Measurements from ENCODE around the gene PRKX. TPM values are rescaled to one million over a fixed set of nuclear protein-coding genes. Genes with fewer than 3 reads are reported as not detected.
"Not testable (repeated sequence)": the region's sequence is repeated elsewhere in the genome, so short reads cannot be mapped to it uniquely, and the experiment has no call there.

The PRKX gene
- total RNA-seq, 1 donor from 2014 or later = 51.6 TPM

- Histone ChIP-seq H3K27ac (no peak overlapping the region), H3K27me3 (no peaks in the 10 kb centered on the region), H3K4me1 (no peaks in the 10 kb centered on the region), H3K4me3 (no peak overlapping the region), H3K9me3 (no peaks in the 10 kb centered on the region), H3K36me3 (no peaks in the 10 kb centered on the region)
- intact Hi-C loops (cut with DNase I) = no loop called here
- no peak for DNase-seq (ENCODE audit: extremely low spot score in 2 of 2)
- no peak for TF ChIP-seq POLR2AphosphoS5 (IDR thresholded peaks at IDR 0.05; ENCODE audit: insufficient read depth in 1 of 2, low read depth in 1 of 2)
- TF ChIP-seq, protein P1, sequence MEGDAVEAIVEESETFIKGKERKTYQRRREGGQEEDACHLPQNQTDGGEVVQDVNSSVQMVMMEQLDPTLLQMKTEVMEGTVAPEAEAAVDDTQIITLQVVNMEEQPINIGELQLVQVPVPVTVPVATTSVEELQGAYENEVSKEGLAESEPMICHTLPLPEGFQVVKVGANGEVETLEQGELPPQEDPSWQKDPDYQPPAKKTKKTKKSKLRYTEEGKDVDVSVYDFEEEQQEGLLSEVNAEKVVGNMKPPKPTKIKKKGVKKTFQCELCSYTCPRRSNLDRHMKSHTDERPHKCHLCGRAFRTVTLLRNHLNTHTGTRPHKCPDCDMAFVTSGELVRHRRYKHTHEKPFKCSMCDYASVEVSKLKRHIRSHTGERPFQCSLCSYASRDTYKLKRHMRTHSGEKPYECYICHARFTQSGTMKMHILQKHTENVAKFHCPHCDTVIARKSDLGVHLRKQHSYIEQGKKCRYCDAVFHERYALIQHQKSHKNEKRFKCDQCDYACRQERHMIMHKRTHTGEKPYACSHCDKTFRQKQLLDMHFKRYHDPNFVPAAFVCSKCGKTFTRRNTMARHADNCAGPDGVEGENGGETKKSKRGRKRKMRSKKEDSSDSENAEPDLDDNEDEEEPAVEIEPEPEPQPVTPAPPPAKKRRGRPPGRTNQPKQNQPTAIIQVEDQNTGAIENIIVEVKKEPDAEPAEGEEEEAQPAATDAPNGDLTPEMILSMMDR (IDR thresholded peaks at IDR 0.05) = peak; percentile 18 to 61 (median 28)
- TF ChIP-seq POLR2A (IDR thresholded peaks at IDR 0.05) = no peak
These were observed 75.1 kb downstream of the PRKX start for GRCh38 chrX:3638280-3638873.

- Histone ChIP-seq H3K27ac (no peak overlapping the region), H3K27me3 (no peaks in the 10 kb centered on the region), H3K9me3 (no peaks in the 10 kb centered on the region), H3K4me3 (no peak overlapping the region), H3K36me3 (no peaks in the 10 kb centered on the region), H3K4me1 (no peaks in the 10 kb centered on the region)
- TF ChIP-seq POLR2A (IDR thresholded peaks at IDR 0.05) (no peak), POLR2AphosphoS5 (IDR thresholded peaks at IDR 0.05; ENCODE audit: insufficient read depth in 1 of 2, low read depth in 1 of 2) (no peak)
- TF ChIP-seq, protein P1 (IDR thresholded peaks at IDR 0.05) = no peak
- intact Hi-C loops (cut with DNase I) = no loop called here
- no peak for DNase-seq (ENCODE audit: extremely low spot score in 2 of 2)
These were observed 76.6 kb downstream of the PRKX start for GRCh38 chrX:3636803-3637202.

- Histone ChIP-seq H3K4me3 (no peak overlapping the region), H3K27me3 (no peaks in the 10 kb centered on the region), H3K9me3 (no peaks in the 10 kb centered on the region), H3K4me1 (no peaks in the 10 kb centered on the region), H3K36me3 (peaks cover 0 to 8% of the 10 kb centered on the region in 2 donors), H3K27ac (no peak overlapping the region)
- peak in 1 of 2 donors; percentile 64 for DNase-seq (ENCODE audit: extremely low spot score in 2 of 2)
- intact Hi-C loops (cut with DNase I) = no loop called here
- TF ChIP-seq, protein P1 (IDR thresholded peaks at IDR 0.05) = no peak
- TF ChIP-seq POLR2A (IDR thresholded peaks at IDR 0.05) (no peak), POLR2AphosphoS5 (IDR thresholded peaks at IDR 0.05; ENCODE audit: insufficient read depth in 1 of 2, low read depth in 1 of 2) (no peak)
These were observed 82.3 kb downstream of the PRKX start for GRCh38 chrX:3631196-3631595.

- Histone ChIP-seq H3K36me3 (peaks cover 0 to 8% of the 10 kb centered on the region in 2 donors), H3K27ac (no peak overlapping the region), H3K4me3 (no peak overlapping the region), H3K9me3 (no peaks in the 10 kb centered on the region), H3K4me1 (no peaks in the 10 kb centered on the region), H3K27me3 (no peaks in the 10 kb centered on the region)
- TF ChIP-seq POLR2AphosphoS5 (IDR thresholded peaks at IDR 0.05; ENCODE audit: insufficient read depth in 1 of 2, low read depth in 1 of 2) (no peak), POLR2A (IDR thresholded peaks at IDR 0.05) (no peak)
- TF ChIP-seq, protein P1 (IDR thresholded peaks at IDR 0.05) = no peak
- DNase-seq (ENCODE audit: extremely low spot score in 2 of 2) = no peak
- intact Hi-C loops (cut with DNase I) = no loop called here
These were observed 85.9 kb downstream of the PRKX start for GRCh38 chrX:3627594-3627993.

- Histone ChIP-seq H3K4me1 (no peaks in the 10 kb centered on the region), H3K4me3 (no peak overlapping the region), H3K36me3 (peaks cover 0 to 8% of the 10 kb centered on the region in 2 donors), H3K27ac (no peak overlapping the region), H3K27me3 (no peaks in the 10 kb centered on the region), H3K9me3 (no peaks in the 10 kb centered on the region)
- TF ChIP-seq POLR2AphosphoS5 (IDR thresholded peaks at IDR 0.05; ENCODE audit: insufficient read depth in 1 of 2, low read depth in 1 of 2) (no peak), POLR2A (IDR thresholded peaks at IDR 0.05) (no peak)
- TF ChIP-seq, protein P1 (IDR thresholded peaks at IDR 0.05) = no peak
- no peak for DNase-seq (ENCODE audit: extremely low spot score in 2 of 2)
- intact Hi-C loops (cut with DNase I) = no loop called here
These were observed 92.0 kb downstream of the PRKX start for GRCh38 chrX:3621414-3621813.

DNA sequence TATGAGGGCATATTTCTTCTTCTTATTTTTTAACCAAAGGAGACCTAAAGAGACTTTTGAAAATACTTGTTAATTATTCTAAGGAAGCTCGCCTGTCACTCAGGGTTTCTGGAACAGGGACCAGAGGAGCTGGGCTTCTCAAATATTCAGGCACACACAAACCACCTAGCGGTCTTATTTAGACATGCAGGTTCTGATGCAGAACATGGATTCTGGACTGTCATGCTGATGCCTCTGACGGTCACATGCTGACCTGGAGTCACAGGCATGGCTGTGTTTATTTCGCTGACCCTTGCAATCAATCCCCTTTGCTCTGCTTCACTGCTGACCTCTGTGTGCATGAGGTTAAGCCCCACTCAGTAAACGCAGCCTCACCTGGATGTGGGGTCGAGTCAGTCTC lies 101.7 kb downstream of the PRKX start:
- H3K27ac ChIP-seq; H3K4me3 ChIP-seq; H3K4me1 ChIP-seq; DNase-seq (ENCODE audit: extremely low spot score in 2 of 2); intact Hi-C loops (cut with DNase I); H3K9me3 ChIP-seq; H3K27me3 ChIP-seq: not testable (repeated sequence)
- peaks cover 0 to 18% of the 10 kb centered on the region in 2 donors for H3K36me3 ChIP-seq

All from vagina (tissue), 2 donors.